Omental fat pad (tissue), 4 donors: Measurements from ENCODE around the gene SLC4A1AP. TPM values are rescaled to one million over a fixed set of nuclear protein-coding genes. Genes with fewer than 3 reads are reported as not detected.

Experiments used
- ATAC-seq: fragments of 150-250 bp; one replicate; pipeline ENCODE4 v1.9.1; 2016; ENCODE audit warnings: mild to moderate bottlenecking, moderate library complexity; ENCODE audit not compliant: low FRiP score
- DNase-seq: peaks from one replicate; pipeline ENCODE4 v3.0.0-alpha.2; 2019; ENCODE audit warnings: low spot score
- total RNA-seq, 4 donors: library from RNA; depleted of rRNA; stranded (reverse); fragments of >200 nt; gene quantifications; one replicate each; pipeline ENCODE4 v1.1.0, GENCODE V29; 2016
- TF ChIP-seq, protein P1 (sequence below), 3 donors: fragments of 450-650 bp; IDR thresholded peaks; one replicate each; pipeline ENCODE4 v1.5.1; 2016 to 2017; ENCODE audit warnings: antibody characterized with exemption in 3 of 3, mild to moderate bottlenecking in 3 of 3, moderate library complexity in 2 of 3

The SLC4A1AP gene
- total RNA-seq, 4 donors from 2014 or later = 16.1 to 24.1 (median 20.4) TPM

DNA sequence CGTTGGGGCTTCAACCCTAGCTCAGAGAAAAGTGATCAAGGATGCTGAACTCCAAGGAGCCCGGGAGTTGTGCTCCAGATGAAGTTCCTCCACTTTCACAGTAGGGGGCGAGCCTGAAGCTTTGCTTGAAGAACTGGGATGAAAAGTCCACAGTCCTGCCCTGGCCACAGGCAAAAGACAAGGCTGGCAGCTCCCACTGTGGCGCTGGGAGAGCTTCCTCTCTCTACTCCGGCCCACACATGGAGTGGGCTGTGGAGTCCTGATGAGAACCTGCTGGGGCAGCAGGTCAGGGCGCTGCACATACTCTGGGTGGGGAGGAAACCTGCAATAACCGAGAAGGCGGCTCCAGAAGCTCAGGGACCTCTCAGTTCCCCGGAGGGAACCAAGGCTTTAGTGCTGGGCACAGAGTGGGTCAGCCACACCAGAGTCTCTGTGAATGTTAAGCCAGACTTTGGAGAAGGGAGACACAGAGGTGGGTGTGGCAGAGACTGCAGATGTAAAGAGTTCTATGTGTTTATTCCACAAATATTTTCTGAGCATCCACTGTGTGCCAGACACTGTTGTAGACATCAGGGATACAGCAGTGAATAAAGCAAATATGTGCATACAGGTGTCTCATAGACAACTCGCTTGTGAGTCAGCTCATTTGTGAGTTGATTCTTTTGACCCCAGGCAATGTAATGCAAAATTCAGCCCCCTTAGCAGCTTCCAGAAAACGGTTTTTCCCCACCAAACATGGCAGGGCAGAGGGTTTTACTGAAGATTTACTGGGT, 59.9 kb downstream of the SLC4A1AP start:
- DNase-seq (no peak), ATAC-seq (peak; percentile 59)
- TF ChIP-seq, protein P1, sequence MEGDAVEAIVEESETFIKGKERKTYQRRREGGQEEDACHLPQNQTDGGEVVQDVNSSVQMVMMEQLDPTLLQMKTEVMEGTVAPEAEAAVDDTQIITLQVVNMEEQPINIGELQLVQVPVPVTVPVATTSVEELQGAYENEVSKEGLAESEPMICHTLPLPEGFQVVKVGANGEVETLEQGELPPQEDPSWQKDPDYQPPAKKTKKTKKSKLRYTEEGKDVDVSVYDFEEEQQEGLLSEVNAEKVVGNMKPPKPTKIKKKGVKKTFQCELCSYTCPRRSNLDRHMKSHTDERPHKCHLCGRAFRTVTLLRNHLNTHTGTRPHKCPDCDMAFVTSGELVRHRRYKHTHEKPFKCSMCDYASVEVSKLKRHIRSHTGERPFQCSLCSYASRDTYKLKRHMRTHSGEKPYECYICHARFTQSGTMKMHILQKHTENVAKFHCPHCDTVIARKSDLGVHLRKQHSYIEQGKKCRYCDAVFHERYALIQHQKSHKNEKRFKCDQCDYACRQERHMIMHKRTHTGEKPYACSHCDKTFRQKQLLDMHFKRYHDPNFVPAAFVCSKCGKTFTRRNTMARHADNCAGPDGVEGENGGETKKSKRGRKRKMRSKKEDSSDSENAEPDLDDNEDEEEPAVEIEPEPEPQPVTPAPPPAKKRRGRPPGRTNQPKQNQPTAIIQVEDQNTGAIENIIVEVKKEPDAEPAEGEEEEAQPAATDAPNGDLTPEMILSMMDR (IDR thresholded peaks at IDR 0.05) = peak in 1 of 3 donors; percentile 41

DNA sequence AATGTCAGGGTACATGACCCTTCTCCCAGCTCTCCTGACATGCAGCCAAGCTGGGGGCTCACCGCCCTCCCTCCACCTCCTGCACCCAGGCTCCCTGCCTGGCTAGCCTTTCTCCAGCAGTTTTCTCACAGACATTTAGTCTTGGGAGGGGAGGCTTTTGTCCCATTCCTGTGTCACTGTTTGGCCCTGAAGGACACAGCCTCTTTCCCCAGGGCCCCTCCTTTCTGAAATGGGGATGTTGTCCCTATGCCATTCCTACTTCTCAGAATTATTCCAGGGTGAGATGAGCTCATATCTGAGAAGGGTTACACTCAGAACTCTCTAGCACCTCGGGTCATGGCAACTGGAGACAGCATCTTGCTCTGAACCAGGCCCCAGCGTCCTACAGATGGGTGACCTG, 60.5 kb downstream of the SLC4A1AP start:
- ATAC-seq = no peak
- DNase-seq = no peak
- TF ChIP-seq, protein P1 (IDR thresholded peaks at IDR 0.05) = no peak

DNA sequence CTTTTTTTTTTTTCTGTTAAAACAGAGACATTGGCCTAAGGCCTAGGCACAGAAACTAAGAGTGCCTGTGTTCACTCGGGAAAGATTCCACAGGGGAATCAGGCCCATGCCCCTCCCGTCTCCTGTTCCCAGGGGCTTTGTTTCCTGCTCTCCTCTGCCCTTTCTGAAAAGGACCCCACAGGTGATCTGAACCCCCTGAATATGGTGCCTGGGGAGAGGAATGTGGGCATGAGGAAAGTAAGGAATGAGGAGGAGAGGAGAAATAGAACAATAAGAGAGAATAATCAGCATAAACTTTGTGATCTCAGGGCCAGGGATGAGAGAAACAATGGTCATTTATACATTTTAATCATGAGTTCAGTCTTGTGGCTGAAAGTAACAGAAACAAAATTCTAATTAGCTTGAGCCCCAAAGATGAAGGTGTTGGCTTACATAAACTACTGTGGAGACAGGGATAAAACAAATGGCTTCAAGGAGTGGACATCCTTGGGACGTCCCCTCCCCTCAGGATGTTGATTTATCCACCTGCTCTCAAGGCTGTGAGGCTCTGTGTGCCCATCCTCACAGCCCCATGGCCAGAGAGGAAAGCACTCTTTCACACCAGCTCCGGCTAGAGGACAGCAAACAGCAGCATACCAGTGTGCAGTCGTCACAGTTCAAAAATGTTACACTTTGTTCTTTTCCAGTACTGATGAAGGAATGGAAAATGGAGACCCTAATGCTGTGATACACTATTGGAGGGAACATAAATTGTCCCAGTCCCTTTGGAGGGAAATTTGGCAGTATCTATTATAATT, 61.4 kb downstream of the SLC4A1AP start:
- ATAC-seq (no peak), DNase-seq (no peak)
- TF ChIP-seq, protein P1 (IDR thresholded peaks at IDR 0.05) = no peak

DNA sequence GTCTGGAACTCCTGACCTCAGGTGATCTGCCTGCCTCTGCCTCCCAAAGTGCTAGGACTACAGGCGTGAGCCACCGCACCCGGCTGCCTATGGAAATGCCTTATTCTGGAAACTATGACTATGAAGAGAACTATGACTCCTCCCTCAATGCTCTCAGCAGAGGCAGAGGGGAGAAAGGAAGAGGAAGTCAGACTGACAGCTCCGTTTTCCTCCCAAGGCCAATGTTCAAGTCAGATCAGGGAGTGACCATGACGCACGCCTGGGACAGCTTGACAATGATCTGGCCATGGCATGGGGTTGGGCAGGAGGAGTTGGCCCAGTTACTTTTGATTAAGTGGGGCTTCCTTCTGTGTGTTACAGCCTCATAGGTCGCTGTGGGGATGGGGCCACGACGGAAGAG, 63.6 kb downstream of the SLC4A1AP start:
- DNase-seq (no peak), ATAC-seq (no peak)
- TF ChIP-seq, protein P1 (IDR thresholded peaks at IDR 0.05) = no peak

DNA sequence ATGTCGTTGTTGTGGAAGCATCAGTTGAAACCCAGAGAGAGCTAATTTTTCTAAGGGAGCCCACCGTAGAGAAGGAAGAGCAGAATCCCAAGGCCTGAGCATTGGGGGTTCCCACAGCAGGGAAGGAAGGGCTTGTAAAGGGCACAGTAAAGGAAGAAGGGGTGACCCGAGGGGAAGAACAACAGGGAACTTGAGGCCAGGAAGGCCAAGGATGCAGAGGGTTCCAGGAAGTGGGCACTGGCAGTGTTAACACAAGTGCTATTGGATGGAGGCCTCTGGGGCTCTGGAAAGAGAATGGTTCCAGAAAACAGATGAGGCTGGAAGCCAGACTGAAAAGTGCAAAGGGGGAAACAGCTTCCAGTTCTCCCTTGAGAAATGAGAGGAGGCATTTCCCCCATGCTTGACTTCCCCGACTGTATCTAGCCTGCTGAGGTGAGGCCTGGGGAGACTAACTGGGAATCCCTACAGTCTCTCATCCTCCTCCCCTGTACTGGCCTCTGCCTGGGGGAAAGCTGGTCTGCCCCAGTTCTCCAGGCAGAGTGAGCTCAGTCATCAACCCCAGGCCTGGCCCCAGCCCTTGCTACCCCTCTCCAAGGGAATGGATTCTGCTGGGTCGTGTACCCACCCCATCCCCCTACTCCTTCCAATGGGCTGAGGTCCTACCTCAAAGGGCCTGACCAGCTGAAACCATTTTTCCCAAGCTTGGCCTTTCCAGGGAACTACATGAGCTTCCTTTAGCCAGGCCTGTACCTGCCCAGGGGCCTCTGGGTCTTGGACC, 64.6 kb downstream of the SLC4A1AP start:
- TF ChIP-seq, protein P1 (IDR thresholded peaks at IDR 0.05) = no peak
- DNase-seq (no peak), ATAC-seq (no peak)

DNA sequence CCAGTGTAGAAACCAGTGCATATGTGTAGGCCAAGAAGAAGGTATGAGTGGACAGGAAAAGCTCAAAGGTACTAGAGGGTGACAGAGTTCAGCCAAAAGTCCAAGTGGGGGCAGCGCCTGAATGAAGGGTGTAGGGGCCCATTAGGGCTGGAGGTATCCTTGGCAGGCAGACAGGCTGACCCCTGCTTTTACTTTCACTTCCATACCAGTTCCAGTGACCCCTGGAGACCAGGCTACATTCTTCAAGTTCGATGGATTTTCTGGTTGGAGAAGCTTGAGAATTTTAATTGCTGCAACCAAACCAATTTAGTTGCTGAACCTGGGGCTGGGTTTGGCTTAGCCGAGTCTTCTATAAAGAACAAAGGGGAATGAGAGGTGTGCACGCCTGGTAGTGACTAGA, 65.5 kb downstream of the SLC4A1AP start:
- no peak for DNase-seq
- TF ChIP-seq, protein P1 (IDR thresholded peaks at IDR 0.05) = no peak
- ATAC-seq = no peak
